ENCODE measurements around the gene MAN2A1.
"Not testable (repeated sequence)": the region's sequence is repeated elsewhere in the genome, so short reads cannot be mapped to it uniquely, and the experiment has no call there.

MAN2A1 gene

DNA sequence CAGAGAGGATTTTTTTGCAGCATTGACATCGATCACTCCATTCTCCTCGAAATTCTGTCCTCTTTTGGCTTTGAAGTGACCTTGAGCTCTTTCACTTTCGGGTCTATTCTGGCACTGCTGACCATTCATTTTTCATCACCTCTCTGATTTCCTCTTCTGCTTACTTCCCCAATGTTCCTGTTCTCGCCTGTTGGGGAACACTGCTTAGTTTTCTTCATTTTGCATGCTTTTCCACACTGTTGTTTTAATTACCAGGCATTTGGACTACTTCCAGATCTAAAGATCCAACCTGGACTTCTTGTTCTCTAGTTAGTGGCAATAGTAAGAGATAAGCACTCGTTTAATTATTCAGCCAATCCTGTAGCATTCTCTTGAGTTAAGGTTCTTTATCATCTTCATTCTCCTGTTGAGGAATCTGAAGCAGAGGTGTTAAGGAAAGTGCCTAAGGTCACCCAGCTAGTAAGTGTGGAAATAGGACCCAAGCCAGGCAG is 53.4 kb downstream of the MAN2A1 start:
- intact Hi-C loops (cut with DNase I) = no loop called here
- no peak for DNase-seq

DNA sequence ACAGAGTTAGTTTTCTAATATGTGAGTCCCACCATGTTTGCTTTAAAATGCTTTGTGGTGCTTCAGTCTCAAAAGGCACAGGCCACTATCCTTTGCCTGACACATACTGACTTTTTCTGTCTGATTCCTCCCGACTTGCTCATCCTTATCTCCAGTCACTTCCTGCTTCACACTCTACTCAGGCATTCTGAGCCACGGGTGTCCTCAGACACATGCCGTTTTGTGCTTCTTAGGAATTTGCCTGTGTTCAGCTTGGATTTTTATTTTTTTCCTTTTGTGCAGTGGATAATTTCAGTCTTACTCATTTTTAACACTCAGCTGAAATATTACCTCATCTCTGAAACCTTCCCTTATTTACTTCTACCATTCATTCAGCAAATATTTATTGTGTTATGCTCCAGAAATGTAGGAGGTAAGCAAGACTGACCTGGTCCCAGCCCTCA is 54.1 kb downstream of the MAN2A1 start:
- intact Hi-C loops (cut with DNase I) = no loop called here
- DNase-seq = no peak

DNA sequence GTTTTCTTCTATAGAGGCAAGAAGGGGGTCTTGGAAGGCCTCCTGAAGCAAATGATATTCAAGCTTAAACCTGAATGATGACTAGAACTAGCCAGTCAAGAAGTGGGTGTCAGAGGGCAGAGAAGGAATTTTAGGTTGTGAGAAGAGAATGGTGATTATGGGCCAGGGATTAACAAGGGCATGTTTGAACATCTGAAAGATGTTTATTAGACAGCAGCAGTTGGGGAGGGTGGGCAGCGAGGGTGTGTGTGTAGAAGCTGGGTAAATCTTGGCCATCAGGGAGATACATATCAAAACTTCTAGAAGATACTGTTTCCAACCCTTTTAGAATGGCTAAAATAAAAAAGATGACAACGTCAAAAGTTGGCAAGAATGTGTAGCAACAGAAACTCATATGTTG is 54.5 kb downstream of the MAN2A1 start:
- no peak for DNase-seq
- intact Hi-C loops (cut with DNase I) = no loop called here

DNA sequence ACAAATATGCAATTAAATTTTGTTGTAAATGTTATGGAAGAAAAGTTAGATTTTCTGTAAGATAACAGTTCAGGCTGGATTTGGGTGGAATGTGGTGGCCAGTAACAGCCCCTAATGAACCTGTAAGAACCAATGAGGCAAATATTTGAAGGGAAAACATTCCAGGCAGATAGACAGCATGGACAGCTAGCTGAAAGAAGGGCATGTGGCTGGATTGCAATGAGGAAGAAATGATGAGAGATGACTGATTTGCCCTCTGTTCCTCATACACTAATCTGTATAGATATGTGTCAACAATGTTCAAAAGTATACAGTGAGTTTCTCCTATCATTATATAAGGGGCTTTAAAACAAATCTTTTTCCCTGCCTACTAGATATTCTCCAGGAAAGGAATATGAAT is 58.8 kb downstream of the MAN2A1 start:
- intact Hi-C loops (cut with DNase I) = no loop called here
- DNase-seq = no peak

DNA sequence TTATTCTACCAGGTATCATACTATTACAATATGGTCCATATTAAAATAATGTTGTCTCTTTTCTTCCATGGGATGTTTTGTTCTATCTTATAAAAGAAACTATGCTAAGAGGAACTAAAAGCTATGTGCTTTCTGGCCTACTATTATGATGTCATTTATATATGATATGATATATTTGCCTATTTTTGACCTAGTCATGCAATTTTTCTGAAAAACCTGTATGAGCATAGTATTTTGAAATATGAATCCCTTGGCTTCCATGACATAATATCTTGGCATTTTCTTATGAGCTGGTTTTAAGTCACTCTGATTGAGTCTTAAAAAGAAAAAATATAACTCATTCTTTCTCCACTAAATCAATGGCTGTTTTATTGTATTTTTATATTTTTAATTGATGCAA is 60.7 kb downstream of the MAN2A1 start:
- intact Hi-C loops (cut with DNase I) = no loop called here
- DNase-seq = no peak

DNA sequence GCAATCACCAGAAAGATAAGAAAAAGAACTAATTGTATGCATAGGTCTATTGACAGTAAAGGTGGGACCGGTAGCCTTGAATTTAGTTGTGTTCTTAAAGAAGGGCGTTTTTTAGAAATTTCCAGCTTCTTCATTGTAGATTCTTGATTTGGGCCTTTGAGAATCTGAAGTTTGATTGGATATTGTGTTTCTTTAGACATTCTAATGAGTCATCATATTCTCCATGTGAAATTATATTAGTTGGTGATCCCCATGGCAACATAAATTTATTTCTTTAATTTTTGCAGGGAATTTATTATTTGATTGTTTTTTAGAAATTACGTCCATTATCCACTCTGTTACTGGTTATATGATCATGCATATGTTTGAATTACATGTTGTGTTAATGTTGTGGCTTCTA is 63.6 kb downstream of the MAN2A1 start:
- no peak for DNase-seq
- intact Hi-C loops (cut with DNase I) = no loop called here

DNA sequence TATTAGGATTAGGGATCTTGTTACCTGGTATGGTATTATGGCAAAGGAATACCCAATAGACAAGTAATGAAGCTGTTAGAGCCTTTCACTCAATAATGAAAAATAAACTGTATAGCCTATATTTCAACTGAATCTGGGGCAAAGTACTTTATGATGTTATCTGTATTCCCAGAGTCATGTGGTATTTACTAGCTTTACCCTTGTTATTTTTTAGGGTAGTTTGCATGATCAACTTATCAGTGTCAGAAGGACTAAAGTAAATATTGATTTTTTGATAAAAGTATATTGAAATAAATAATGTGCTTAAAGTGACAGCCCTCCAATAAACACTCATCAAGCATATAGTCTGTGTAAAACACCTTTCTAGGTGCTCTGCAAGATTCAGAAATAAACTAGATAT is 64.6 kb downstream of the MAN2A1 start:
- no peak for DNase-seq

DNA sequence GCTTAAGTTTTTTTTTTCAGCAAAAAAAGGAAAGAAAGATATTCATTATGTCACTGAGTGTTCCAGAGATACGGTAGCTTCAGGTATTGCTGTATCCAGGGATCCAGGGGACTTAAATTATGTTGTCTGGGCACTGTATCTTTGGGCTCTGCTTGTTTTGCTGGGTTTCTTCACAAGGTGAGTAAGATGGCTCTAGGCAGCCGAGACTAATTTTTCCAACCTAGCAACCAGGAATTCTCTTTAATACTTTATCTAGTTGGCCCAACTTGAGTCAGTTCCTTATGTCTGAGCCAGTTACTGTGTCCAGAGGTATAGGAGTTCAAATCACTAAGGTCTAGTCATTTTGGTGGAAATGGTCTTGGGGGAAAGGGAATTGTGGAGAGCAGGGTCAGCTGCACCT is 66.0 kb downstream of the MAN2A1 start:
- intact Hi-C loops (cut with DNase I) = no loop called here
- no peak for DNase-seq

More for the DNA sequence above, 64.6 kb downstream of the MAN2A1 start:
- intact Hi-C loops (cut with DNase I) = no loop called here

DNA sequence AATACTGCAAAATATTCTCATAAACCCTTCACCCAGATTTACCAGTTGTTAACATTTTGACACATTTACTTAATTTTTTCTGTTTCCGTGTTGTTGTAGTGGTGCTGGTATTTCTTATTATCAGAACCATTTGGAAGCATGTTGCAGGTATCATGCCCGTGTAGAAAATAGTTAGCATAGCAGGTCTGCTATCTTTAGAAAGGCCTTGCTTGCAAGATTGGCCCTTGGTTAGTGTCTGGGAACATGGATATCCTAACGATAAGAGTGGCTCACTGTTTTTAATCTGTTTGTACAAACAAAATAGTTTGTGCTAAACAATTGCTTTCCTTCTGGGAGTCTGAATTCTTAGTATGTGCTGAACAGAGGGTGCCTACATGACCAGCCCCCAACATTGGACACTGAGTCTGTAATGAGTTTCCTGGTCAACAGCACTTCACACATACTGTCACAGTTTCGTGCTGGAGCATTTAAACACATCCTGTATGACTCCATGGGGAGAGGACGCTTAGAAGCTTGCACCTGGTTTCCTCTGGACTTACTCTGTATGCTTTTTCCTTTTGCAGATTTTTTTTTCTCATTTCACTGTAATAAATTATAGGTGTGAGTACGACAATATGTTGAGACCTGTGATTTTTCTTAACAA is 66.9 kb downstream of the MAN2A1 start:
- intact Hi-C loops (cut with DNase I) = no loop called here
- no peak for DNase-seq

DNA sequence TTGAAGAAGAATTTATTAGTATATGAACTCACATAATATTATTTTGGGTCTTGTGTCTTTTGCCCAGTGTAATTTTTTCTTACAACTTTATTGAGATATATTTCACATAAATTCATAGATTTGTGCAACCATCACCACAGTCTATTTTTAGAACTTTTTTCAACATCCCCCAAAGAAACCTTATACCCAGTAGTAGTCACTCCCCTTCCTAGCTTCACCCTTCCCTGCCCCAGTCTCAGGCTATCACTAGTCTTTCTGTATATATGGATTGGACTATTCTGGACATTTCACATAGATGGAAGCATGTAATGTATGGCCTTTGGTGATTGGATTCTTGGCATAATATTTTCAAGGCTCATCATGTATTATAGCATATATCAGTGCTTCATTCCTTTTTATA is 67.8 kb downstream of the MAN2A1 start:
- DNase-seq = no peak
- intact Hi-C loops (cut with DNase I) = no loop called here

DNA sequence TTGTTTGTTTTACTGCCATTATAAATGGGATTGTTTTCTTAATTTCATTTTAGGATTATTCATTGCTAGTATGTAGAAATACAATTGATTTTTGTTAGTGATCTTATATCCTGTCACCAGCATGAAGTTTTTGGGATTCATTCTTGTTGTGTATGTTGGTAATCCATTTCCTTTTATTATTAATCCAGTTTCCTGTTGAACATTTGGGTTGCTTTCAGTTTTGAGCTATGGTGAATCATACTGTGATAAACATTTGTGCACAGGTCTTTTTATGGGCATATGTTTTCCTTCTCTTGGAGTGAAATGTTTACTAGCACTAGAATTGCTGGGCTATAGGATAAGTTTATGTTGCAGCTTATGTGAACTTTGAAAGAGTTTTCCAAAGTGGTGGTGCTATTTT is 69.6 kb downstream of the MAN2A1 start:
- intact Hi-C loops (cut with DNase I) = no loop called here
- DNase-seq = no peak

DNA sequence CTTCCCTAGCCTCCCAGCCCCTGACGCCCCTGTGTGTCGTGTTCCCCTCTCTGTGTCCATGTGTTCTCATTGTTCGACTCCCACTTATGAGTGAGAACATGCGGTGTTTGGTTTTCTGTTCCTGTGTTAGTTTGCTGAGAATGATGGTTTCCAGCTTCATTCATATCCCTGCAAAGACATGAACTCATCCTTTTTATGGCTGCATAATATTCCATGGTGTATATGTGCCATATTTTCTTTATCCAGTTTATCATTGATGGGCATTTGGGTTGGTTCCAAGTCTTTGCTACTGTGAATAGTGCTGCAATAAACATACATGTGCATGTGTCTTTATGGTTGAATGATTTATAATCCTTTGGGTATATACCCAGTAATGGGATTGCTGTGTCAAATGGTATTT is 70.4 kb downstream of the MAN2A1 start:
- intact Hi-C loops (cut with DNase I); DNase-seq: not testable (repeated sequence)

DNA sequence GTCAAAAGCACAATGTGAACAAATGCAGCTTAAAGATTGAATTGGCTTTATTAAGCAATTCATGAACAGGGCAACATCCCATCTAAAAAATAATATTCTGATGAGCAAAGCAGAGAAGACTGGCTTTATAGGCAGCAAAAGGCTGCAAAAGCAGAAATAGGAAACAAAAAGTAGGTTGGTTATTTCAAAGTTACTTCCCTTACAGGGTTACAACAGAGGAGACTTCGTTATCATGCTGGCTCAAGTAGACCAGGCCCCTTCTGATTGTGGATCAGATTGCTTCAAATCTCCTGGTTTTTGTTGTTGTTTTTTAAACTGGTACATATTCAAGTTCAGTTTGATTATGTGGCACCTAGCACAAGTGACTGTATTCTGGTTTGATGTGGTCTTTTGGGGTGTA is 73.1 kb downstream of the MAN2A1 start:
- DNase-seq = no peak
- intact Hi-C loops (cut with DNase I) = no loop called here

DNA sequence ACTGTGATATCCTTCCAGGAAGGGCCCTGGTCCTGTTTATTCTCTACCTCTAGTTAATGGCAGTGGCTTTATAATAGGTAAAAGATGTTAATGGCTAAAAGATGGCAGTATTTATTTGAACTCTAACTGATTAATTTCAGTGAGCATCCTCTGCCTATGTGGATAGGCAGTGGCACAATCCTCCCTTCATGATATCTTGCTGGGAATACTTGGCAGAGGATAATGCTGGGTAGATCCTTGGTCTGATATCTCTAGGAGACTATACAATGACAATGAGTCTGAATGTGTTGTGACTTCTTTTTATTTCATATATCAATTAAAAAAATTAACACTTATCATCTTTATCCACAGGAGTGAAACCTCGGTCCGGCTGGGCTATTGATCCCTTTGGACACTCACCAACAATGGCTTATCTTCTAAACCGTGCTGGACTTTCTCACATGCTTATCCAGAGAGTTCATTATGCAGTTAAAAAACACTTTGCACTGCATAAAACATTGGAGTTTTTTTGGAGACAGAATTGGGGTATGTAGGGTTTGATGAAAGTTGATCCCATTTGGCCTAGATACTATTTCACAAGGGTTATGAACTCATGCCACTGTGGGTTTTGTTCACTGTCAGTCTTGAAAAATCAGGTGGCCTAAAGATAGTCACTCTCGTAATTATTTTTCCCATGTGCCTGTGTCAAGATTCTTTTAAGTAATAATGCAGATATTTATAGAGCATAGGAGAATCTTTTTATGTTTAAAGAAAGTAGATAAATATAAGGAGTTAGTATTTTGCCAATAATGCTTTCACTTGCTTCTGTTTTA is 77.7 kb downstream of the MAN2A1 start:
- no peak for DNase-seq
- intact Hi-C loops (cut with DNase I) = no loop called here

DNA sequence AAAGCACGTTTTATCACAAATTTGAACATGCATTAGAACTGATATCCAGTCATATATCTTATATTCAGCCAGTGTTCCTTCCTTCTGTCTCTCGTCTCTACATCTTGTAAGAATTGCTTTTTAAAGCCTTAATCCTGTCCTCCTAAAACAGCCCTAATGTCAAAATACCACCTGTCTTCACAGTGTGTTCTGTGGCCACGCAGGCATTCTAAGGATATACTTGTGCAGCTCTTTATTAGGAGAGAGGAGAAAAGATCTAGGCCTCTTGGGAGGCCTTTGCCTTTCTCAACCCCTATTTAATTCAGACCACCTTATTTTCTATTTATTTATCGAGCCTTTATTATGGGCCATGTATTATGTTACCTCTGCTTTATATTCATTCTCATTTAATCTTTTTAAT is 78.3 kb downstream of the MAN2A1 start:
- no peak for DNase-seq
- intact Hi-C loops (cut with DNase I) = no loop called here

DNA sequence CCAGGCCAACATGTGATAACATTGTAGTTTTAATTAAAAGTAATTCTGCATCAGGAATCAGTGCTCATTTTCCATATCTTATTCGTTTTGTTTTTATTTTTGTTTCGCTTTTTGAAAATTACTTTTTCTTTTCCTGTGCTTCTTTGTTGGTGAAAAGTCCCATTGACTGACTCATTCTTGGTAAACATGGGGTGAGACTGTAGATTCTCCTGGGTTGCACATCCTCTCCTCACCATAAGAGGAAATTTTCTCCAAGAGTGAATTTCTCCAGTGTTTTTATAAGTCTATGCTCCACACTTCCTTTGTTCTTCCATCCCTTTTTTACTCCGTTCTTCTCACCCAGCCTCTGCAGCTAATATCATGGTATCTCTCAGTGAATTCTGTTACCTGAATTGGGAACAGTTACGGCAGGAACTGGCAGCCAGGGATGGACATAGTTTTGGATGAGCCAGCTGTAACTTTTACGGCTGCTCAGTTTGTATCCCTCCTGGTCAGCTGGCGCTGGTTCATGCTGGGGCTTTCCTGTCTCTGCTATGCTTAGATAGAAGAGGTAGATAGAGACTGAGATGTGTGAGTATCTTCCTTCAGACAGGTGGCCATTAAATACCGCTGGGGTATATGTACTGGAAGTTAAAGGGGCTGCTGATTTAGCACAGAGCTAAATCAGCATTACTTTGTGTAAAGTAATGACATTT is 80.0 kb downstream of the MAN2A1 start:
- intact Hi-C loops (cut with DNase I) = no loop called here
- no peak for DNase-seq

DNA sequence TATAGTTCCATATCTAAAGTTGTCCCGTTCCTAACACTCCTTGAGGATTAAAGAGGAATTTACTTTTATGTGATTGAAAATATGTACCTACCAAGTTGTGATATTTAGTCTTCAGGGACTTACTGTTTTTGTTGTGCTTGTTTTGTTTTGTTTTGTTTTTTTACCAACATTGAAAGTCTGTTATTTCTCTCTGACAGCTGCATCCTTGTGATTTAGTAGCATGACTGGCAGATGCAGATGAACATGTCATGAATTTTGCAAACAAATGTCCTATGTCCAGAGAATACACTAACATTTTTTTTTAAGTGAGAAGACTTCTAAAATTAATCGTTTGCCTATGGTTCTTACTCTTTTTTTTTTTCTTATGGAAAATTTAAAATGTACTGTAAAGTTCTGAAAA is 85.4 kb downstream of the MAN2A1 start:
- DNase-seq = no peak
- intact Hi-C loops (cut with DNase I) = no loop called here

DNA sequence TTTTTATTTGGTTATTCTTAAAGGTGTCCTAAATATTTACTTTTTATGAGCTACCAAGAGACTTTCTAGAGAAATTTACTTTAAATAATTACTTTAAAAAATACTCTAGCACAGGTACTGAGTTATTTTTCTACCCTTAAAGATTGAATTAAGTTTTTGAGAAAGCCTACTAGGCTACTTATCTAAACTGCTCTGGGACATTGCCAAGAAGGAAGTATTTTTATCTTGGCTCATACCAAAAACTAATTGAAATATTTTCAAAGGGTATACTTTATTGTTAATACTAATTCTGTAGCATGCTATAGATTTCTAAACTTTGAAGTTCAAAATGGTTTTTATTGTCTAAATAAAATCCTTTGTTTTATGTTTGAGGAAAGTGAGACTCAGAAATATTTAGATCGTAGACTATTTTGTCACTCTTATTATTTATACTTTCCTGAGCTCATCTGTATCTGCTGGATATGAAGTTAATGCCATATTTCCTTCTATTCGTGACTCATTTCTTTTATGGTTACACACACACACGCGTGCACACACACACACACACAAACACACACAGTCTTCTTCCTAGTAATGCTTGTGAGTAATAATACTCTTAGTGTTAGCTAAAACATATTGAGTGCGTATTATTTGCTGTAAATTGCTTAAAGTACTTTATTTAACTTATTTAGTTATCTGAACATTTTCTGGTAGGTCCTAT is 89.5 kb downstream of the MAN2A1 start:
- no peak for DNase-seq
- intact Hi-C loops (cut with DNase I) = no loop called here

DNA sequence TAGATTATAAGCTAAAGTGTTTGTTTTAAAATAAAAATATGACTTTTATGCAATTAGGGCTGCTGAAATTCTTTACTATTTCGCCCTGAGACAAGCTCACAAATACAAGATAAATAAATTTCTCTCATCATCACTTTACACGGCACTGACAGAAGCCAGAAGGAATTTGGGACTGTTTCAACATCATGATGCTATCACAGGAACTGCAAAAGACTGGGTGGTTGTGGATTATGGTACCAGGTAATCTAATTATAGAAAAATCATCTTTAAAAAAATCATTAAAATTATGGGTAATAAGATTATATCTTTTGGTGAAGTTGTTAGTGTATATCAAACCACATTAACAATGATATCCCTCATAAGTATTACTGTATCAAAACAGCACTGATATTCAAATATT is 95.0 kb downstream of the MAN2A1 start:
- intact Hi-C loops (cut with DNase I) = no loop called here
- no peak for DNase-seq

Measured in head of caudate nucleus (tissue), 42 donors.